Measurements from ENCODE around the gene TBC1D25. TPM values are rescaled to one million over a fixed set of nuclear protein-coding genes. Genes with fewer than 3 reads are reported as not detected.

TBC1D25 gene
- total RNA-seq, 2 experiments from 2014 or later = 26.7 to 30.5 TPM

DNA sequence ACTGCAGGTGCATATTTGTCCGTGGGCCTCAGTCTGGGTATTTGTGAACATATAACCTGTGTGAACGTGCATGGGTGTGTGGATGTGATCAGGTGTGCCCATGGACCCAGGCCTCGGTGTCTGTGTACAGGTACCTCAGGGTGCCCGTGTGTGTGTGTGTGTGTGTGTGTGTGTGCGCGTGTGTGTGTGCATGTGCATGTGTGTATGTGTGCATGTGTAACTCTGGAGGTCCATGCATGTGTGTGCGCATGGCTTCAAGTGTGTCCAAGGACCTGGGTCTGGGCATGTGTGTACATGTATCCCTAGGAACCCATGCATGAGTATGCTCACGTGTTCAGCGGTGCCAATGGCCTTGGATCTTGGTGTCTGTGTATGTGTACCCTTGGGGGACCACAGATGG is 47.7 kb upstream of the TBC1D25 start:
- no peaks in the 10 kb centered on the region for H3K4me1 Mint-ChIP-seq (ENCODE audit: low read depth)
- no peak for ATAC-seq (ENCODE audit: poor library complexity)
- H3K27me3 Mint-ChIP-seq = no peaks in the 10 kb centered on the region
- no peak for DNase-seq
- ChIA-PET CTCF (no interaction called here), POLR2A (no interaction called here)
- no peaks in the 10 kb centered on the region for H3K9me3 Mint-ChIP-seq
- H3K4me1 ChIP-seq (ENCODE audit: insufficient read depth, low read length) = no peaks in the 10 kb centered on the region
- intact Hi-C loops (cut with DNase I, micrococcal nuclease) = no loop called here
- no peaks in the 10 kb centered on the region for H3K36me3 Mint-ChIP-seq (ENCODE audit: low read depth)
- H3K27ac Mint-ChIP-seq = no peak overlapping the region
- no peak overlapping the region for H3K4me3 Mint-ChIP-seq
- no peak overlapping the region for H3K27ac ChIP-seq (ENCODE audit: low read depth in 1 of 2, low read length in 2 of 2)
- no peaks in the 10 kb centered on the region for H3K27me3 ChIP-seq (ENCODE audit: control insufficient read depth in 1 of 2, insufficient read depth in 2 of 2, low read length in 2 of 2)
- peaks cover 3% of the 10 kb centered on the region for H3K36me3 ChIP-seq (ENCODE audit: insufficient read depth, low read length)
- H3K9me3 ChIP-seq (ENCODE audit: control insufficient read depth in 1 of 2, insufficient read depth in 1 of 2, low read length in 2 of 2) = no peaks in the 10 kb centered on the region
- TF ChIP-seq, protein P1, sequence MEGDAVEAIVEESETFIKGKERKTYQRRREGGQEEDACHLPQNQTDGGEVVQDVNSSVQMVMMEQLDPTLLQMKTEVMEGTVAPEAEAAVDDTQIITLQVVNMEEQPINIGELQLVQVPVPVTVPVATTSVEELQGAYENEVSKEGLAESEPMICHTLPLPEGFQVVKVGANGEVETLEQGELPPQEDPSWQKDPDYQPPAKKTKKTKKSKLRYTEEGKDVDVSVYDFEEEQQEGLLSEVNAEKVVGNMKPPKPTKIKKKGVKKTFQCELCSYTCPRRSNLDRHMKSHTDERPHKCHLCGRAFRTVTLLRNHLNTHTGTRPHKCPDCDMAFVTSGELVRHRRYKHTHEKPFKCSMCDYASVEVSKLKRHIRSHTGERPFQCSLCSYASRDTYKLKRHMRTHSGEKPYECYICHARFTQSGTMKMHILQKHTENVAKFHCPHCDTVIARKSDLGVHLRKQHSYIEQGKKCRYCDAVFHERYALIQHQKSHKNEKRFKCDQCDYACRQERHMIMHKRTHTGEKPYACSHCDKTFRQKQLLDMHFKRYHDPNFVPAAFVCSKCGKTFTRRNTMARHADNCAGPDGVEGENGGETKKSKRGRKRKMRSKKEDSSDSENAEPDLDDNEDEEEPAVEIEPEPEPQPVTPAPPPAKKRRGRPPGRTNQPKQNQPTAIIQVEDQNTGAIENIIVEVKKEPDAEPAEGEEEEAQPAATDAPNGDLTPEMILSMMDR (IDR thresholded peaks at IDR 0.05) = no peak
- H3K4me3 ChIP-seq (ENCODE audit: low read length) = no peak overlapping the region

DNA sequence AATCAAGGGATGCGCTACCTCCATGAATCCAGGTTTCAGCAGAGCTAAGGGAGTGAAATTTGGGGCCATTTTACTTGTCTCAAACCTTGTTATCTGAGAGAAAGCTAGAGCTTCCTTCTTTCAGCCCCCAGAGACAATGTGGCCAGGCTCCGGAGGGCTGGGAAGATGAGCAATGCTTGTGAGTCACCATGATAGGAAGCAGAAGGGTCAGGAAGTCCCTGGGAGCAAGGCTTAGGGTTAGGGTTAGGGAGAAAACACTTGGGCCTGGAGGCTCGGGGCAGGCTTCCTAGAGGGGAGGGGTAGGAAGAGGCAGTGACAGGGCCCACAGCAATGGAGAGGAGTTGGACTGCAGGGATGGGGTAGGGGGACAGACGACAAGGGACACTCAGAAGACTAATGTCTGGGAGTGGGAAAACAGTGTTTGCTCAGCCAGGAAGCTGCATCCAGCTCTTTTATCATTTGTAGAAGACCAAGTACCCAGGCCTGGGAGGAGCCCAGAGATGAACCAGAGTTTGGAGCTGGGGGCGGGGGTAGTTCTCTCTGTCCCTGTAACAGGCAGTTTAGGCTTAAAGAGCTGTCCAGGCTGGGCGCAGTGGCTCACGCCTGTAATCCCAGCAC is 47.1 kb upstream of the TBC1D25 start:
- no peaks in the 10 kb centered on the region for H3K36me3 Mint-ChIP-seq (ENCODE audit: low read depth)
- no peaks in the 10 kb centered on the region for H3K27me3 Mint-ChIP-seq
- no peaks in the 10 kb centered on the region for H3K9me3 Mint-ChIP-seq
- CTCF ChIA-PET = no interaction called here
- no peaks in the 10 kb centered on the region for H3K4me1 ChIP-seq (ENCODE audit: insufficient read depth, low read length)
- POLR2A ChIA-PET = no interaction called here
- no peaks in the 10 kb centered on the region for H3K27me3 ChIP-seq (ENCODE audit: control insufficient read depth in 1 of 2, insufficient read depth in 2 of 2, low read length in 2 of 2)
- H3K27ac ChIP-seq (ENCODE audit: low read depth in 1 of 2, low read length in 2 of 2) = no peak overlapping the region
- H3K27ac Mint-ChIP-seq = no peak overlapping the region
- no peaks in the 10 kb centered on the region for H3K9me3 ChIP-seq (ENCODE audit: control insufficient read depth in 1 of 2, insufficient read depth in 1 of 2, low read length in 2 of 2)
- H3K4me1 Mint-ChIP-seq (ENCODE audit: low read depth) = no peaks in the 10 kb centered on the region
- no peak overlapping the region for H3K4me3 Mint-ChIP-seq
- peaks cover under 1% of the 10 kb centered on the region for H3K36me3 ChIP-seq (ENCODE audit: insufficient read depth, low read length)
- ATAC-seq (ENCODE audit: poor library complexity) (no peak), DNase-seq (peak in 1 of 14 experiments; percentile 35)
- H3K4me3 ChIP-seq (ENCODE audit: low read length) = no peak overlapping the region
- TF ChIP-seq, protein P1 (IDR thresholded peaks at IDR 0.05) = no peak
- intact Hi-C loops (cut with DNase I, micrococcal nuclease) = no loop called here

DNA sequence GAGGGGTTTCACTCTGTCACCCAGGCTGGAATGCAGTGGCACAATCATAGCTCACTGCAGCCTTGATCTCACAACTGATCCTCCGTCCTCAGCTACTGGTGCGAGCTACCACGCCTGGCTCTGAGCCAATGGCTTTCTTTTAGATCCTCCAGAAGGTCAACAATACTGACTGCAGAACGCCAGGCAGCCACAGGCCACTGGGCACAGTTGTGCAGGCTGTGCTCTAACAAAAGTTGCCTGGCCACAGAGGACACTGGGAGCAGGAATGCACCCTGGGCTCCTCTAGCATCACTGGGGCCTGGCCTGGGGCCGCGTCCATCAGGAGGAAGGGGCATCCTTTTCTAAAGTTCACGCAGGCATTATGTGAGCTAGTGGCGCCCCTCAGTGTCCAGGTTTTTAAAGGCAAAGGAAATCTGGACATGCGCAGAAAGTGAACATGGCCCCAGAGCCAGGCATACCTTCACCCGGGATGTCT is 45.6 kb upstream of the TBC1D25 start:
- intact Hi-C loops (cut with DNase I, micrococcal nuclease) = no loop called here
- Histone ChIP-seq H3K36me3 (ENCODE audit: insufficient read depth, low read length) (no peaks in the 10 kb centered on the region), H3K27ac (ENCODE audit: low read depth in 1 of 2, low read length in 2 of 2) (no peak overlapping the region), H3K4me3 (ENCODE audit: low read length) (no peak overlapping the region), H3K9me3 (ENCODE audit: control insufficient read depth in 1 of 2, insufficient read depth in 1 of 2, low read length in 2 of 2) (no peaks in the 10 kb centered on the region), H3K27me3 (ENCODE audit: control insufficient read depth in 1 of 2, insufficient read depth in 2 of 2, low read length in 2 of 2) (no peaks in the 10 kb centered on the region), H3K4me1 (ENCODE audit: insufficient read depth, low read length) (no peaks in the 10 kb centered on the region)
- Mint-ChIP-seq H3K27me3 (no peaks in the 10 kb centered on the region), H3K27ac (no peak overlapping the region), H3K36me3 (ENCODE audit: low read depth) (no peaks in the 10 kb centered on the region), H3K4me3 (no peak overlapping the region), H3K4me1 (ENCODE audit: low read depth) (no peaks in the 10 kb centered on the region), H3K9me3 (no peaks in the 10 kb centered on the region)
- TF ChIP-seq, protein P1 (IDR thresholded peaks at IDR 0.05) = no peak
- CTCF ChIA-PET = interaction anchor here (0.7 kb wide), 1 partner anchor 1903 kb away, joined by 3 read pairs; no protein-coding TSS in a partner anchor
- POLR2A ChIA-PET = no interaction called here
- ATAC-seq (ENCODE audit: poor library complexity) (no peak), DNase-seq (no peak)

All from CD4-positive, alpha-beta T cell (primary cell).